Astrocyte (in vitro differentiated cells and primary cell): ENCODE measurements around the gene FYN.

Experiments used
- CTCF ChIP-seq: IDR thresholded peaks from 2 replicates; pipeline ENCODE4 v1.5.1; 2011; ENCODE audit warnings: low read depth, mild to moderate bottlenecking, inconsistent platforms, low read length, moderate library complexity; ENCODE audit not compliant: insufficient read depth
- EZH2 ChIP-seq: IDR thresholded peaks from 2 replicates; pipeline ENCODE4 v1.6.1; 2012; ENCODE audit warnings: mild to moderate bottlenecking, low read length, inconsistent platforms; ENCODE audit not compliant: insufficient read depth

- TF ChIP-seq CTCF (no peak), EZH2 (no peak)
These were observed 113.9 kb downstream of the FYN start for GRCh38 chr6:111759331-111759835.
